HFF-Myc (cell line): ENCODE results near the gene CDKL2.
"Not testable (repeated sequence)": the region's sequence is repeated elsewhere in the genome, so short reads cannot be mapped to it uniquely, and the experiment has no call there.

ENCODE experiments used
- DNase-seq: peaks from one replicate; pipeline ENCODE4 v3.0.0-alpha.2; 2011; ENCODE audit warnings: low read depth; ENCODE audit errors: extremely low read depth
- H3K4me3 ChIP-seq: replicated peaks from 2 replicates; pipeline ENCODE4 v1.5.1; 2011; ENCODE audit warnings: low read depth, mild to moderate bottlenecking, control low read depth, low read length
- CTCF ChIP-seq: IDR thresholded peaks from 2 replicates; pipeline ENCODE4 v1.5.1; 2012; ENCODE audit warnings: mild to moderate bottlenecking, low read depth, low read length, control low read depth; ENCODE audit errors: missing control alignments

Gene CDKL2

GRCh38 chr4:75545526-75545925 is 84.8 kb downstream of the CDKL2 start:
- DNase-seq: no peak
- TF ChIP-seq CTCF: no peak
- H3K4me3 ChIP-seq: no peak overlapping the region

- H3K4me3 ChIP-seq: no peak overlapping the region
- no peak for TF ChIP-seq CTCF
- no peak for DNase-seq
Observed at GRCh38 chr4:75544870-75545269, 85.5 kb downstream of the CDKL2 start.

- not testable (repeated sequence) for DNase-seq, H3K4me3 ChIP-seq
Observed at GRCh38 chr4:75544220-75544619, 86.1 kb downstream of the CDKL2 start.

GRCh38 chr4:75542824-75543223 is 87.5 kb downstream of the CDKL2 start:
- no peak for TF ChIP-seq CTCF
- DNase-seq: no peak
- H3K4me3 ChIP-seq: no peak overlapping the region

GRCh38 chr4:75537308-75537707 is 93.0 kb downstream of the CDKL2 start:
- not testable (repeated sequence) for H3K4me3 ChIP-seq, DNase-seq

- not testable (repeated sequence) for DNase-seq, H3K4me3 ChIP-seq
Observed at GRCh38 chr4:75533926-75534325, 96.4 kb downstream of the CDKL2 start.

GRCh38 chr4:75533339-75533887 is 96.9 kb downstream of the CDKL2 start:
- not testable (repeated sequence) for H3K4me3 ChIP-seq, DNase-seq

- not testable (repeated sequence) for H3K4me3 ChIP-seq, DNase-seq
Observed at GRCh38 chr4:75531536-75532143, 98.7 kb downstream of the CDKL2 start.

- no peak for TF ChIP-seq CTCF
- DNase-seq: no peak
- no peak overlapping the region for H3K4me3 ChIP-seq
Observed at GRCh38 chr4:75530556-75531322, 99.6 kb downstream of the CDKL2 start.
